B cell (primary cell): ENCODE data around the gene CEBPZOS.

Experiments used
- EZH2 ChIP-seq: IDR thresholded peaks from 2 replicates; pipeline ENCODE4 v1.6.1; 2012; ENCODE audit warnings: borderline replicate concordance, low read depth, mild to moderate bottlenecking, moderate library complexity, low read length; ENCODE audit not compliant: insufficient read depth, poor library complexity, severe bottlenecking
- TF ChIP-seq, protein P1 (sequence below): fragments of 200-600 bp; IDR thresholded peaks from one replicate; pipeline ENCODE4 v1.8.0; 2022; ENCODE audit warnings: antibody characterized with exemption, mild to moderate bottlenecking

DNA sequence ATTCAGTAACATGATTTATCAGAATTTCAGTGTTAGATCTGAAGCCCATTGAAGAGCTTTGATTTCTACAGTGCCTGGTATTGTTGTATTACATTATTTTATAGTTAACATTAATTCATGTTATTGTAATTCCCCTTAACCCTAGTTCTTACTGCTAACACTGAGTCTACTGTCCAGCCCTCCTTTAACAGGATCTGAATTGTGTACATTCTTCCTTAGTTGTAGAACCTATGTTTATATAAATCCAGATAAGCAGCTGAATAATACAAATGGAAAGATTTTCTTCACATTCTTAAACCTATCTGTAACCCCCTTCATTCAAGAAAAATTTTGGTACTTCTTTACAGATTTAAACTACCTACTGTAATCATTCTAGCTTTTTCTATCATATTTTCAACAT, 49.9 kb downstream of the CEBPZOS start:
- TF ChIP-seq, protein P1, sequence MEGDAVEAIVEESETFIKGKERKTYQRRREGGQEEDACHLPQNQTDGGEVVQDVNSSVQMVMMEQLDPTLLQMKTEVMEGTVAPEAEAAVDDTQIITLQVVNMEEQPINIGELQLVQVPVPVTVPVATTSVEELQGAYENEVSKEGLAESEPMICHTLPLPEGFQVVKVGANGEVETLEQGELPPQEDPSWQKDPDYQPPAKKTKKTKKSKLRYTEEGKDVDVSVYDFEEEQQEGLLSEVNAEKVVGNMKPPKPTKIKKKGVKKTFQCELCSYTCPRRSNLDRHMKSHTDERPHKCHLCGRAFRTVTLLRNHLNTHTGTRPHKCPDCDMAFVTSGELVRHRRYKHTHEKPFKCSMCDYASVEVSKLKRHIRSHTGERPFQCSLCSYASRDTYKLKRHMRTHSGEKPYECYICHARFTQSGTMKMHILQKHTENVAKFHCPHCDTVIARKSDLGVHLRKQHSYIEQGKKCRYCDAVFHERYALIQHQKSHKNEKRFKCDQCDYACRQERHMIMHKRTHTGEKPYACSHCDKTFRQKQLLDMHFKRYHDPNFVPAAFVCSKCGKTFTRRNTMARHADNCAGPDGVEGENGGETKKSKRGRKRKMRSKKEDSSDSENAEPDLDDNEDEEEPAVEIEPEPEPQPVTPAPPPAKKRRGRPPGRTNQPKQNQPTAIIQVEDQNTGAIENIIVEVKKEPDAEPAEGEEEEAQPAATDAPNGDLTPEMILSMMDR = no peak
- TF ChIP-seq EZH2 = no peak
